ENCODE measurements around the gene CCDC137. TPM values are rescaled to one million over a fixed set of nuclear protein-coding genes. Genes with fewer than 3 reads are reported as not detected.

The CCDC137 gene
- total RNA-seq, 4 donors from 2014 or later, result 10.9 to 35.7 (median 14.4) TPM

DNA sequence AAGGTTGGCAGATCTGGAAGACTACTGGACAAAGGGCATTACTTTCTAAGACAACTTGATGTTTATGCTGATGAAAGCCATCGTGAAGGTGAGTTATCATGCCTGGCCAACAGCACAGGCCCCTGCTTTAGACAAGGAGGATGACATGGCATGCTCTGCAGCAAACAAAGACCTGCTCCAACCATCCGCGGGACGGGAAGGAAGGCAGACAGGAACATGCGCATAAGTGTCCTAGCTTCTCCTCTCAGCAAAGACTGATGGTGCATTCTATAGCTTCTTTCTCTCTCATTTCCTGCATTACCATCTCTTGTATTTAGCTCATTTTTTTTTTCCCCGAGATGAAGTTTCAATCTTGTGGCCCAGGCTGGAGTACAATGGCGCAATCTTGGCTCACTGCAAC is 35.1 kb upstream of the CCDC137 start:
- H3K27ac ChIP-seq, result no peak overlapping the region
- 78 to 90% methylated on average over 7 of the region's 7 CpGs for WGBS, 2 donors
- peaks cover 4 to 34% (median 14%) of the 10 kb centered on the region in 3 donors for H3K36me3 ChIP-seq
- H3K4me3 ChIP-seq, result no peak overlapping the region
- DNase-seq (ENCODE audit: low spot score in 2 of 2), result no peak
- peaks cover 0 to 39% (median 21%) of the 10 kb centered on the region in 4 donors for H3K4me1 ChIP-seq
- H3K27me3 ChIP-seq, result no peaks in the 10 kb centered on the region
- no peaks in the 10 kb centered on the region for H3K9me3 ChIP-seq
- no peak for TF ChIP-seq POLR2A (IDR thresholded peaks at IDR 0.05)
- no peak for TF ChIP-seq EP300 (IDR thresholded peaks at IDR 0.05)
- TF ChIP-seq, protein P1, sequence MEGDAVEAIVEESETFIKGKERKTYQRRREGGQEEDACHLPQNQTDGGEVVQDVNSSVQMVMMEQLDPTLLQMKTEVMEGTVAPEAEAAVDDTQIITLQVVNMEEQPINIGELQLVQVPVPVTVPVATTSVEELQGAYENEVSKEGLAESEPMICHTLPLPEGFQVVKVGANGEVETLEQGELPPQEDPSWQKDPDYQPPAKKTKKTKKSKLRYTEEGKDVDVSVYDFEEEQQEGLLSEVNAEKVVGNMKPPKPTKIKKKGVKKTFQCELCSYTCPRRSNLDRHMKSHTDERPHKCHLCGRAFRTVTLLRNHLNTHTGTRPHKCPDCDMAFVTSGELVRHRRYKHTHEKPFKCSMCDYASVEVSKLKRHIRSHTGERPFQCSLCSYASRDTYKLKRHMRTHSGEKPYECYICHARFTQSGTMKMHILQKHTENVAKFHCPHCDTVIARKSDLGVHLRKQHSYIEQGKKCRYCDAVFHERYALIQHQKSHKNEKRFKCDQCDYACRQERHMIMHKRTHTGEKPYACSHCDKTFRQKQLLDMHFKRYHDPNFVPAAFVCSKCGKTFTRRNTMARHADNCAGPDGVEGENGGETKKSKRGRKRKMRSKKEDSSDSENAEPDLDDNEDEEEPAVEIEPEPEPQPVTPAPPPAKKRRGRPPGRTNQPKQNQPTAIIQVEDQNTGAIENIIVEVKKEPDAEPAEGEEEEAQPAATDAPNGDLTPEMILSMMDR (IDR thresholded peaks at IDR 0.05), result no peak

DNA sequence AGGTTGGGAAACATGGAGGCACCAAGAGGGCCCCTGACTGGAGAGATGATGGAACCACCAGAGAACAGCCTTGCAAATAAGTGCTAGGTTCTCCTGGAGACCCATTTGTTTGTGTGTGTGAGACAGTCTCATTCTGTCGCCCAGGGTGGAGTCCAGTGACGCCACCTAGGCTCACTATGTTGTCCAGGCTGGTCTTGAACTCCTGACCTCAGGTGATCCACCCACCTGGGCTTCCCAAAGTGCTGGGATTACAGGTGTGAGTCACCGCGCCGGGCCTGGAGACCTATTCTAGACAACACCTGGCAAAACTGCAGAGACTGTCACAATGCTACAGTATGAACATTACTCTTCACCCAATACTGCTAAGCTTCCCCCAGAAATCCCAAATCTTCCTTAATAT is 31.1 kb upstream of the CCDC137 start:
- H3K4me1 ChIP-seq, result peaks cover 0 to 46% (median 24%) of the 10 kb centered on the region in 4 donors
- H3K36me3 ChIP-seq, result peaks cover 0 to 5% (median 0%) of the 10 kb centered on the region in 3 donors
- H3K27ac ChIP-seq, result no peak overlapping the region
- 72 to 87% methylated on average over 5 of the region's 5 CpGs for WGBS, 2 donors
- TF ChIP-seq EP300 (IDR thresholded peaks at IDR 0.05), result no peak
- no peak for TF ChIP-seq POLR2A (IDR thresholded peaks at IDR 0.05)
- TF ChIP-seq, protein P1 (IDR thresholded peaks at IDR 0.05), result no peak
- DNase-seq (ENCODE audit: low spot score in 2 of 2), result no peak
- no peaks in the 10 kb centered on the region for H3K9me3 ChIP-seq
- peak overlapping the region in 2 of 4 donors; percentile 78 to 99 for H3K4me3 ChIP-seq
- no peaks in the 10 kb centered on the region for H3K27me3 ChIP-seq

DNA sequence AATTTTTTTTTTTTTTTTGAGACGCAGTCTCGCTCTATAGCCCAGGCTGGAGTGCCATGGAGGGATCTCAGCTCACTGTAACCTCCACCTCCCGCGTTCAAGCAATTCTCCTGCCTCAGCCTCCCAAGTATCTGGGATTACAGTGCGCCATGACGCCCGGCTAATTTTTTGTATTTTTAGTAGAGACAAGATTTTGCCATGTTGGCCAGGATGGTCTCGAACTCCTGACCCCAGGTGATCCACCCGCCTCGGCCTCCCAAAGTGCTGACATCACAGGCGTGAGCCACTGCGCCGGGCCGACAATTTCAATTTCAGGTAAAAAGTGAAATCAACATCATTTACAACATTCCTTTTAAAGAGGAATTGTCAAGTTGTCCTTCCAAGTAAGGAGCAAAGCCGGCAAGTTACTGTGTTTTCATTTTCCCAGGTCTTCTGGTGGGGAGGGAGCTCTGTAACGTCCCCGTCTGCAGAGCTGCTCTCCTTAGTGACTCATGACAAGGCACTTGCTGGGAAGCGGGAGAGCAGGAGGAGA is 30.5 kb upstream of the CCDC137 start:
- Histone ChIP-seq H3K27me3 (no peaks in the 10 kb centered on the region), H3K27ac (peak overlapping the region; percentile 10 to 92 (median 88)), H3K36me3 (peaks cover 0 to 11% (median 0%) of the 10 kb centered on the region in 3 donors), H3K4me1 (peaks cover 0 to 46% (median 24%) of the 10 kb centered on the region in 4 donors), H3K9me3 (no peaks in the 10 kb centered on the region), H3K4me3 (peak overlapping the region; percentile 56 to 99 (median 86))
- no peak for DNase-seq (ENCODE audit: low spot score in 2 of 2)
- WGBS, 2 donors, result 39 to 45% methylated on average over 18 of the region's 18 CpGs
- TF ChIP-seq, protein P1 (IDR thresholded peaks at IDR 0.05), result no peak
- TF ChIP-seq EP300 (IDR thresholded peaks at IDR 0.05), result no peak
- no peak for TF ChIP-seq POLR2A (IDR thresholded peaks at IDR 0.05)

DNA sequence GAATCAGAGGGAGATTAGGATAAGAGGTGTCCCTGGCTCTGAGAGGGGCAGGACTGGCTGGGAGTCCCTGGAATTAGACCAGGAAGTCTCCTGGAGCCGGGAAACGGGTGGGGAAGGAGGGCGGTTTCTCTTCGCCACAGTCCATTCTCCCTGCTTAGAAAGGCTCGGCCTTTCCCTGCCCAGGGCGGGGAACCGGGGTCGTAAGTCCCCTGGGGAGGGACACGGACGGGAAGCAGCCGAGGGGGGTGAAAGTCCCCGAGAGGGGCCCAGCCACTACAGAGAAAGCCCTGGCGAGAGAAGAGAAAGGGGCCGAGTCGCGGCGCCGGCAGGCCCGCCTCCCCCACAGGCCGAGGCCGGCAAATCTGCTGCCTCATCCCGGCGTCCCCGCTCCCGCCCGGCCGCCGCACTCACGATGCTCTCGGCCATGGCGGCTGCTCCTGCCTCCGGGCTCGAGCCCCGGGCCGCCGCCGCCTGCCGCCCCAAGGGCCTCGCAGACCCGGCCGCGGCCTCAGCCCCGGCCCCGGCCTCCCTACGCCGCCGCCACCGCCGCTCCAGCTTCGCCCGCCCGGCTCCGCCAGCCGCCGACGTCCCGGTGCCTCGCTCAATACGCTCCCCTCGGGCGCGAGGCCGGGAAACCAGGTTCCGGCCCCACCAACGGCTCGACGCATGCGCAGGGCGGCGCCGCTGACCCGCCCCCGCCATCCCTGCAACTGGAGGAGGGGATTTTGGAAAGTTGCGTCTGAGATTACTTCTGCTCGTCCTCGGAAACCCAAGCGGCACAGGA is 29.8 kb upstream of the CCDC137 start, which contains the start of the genes NPLOC4 and TSPAN10:
Gene NPLOC4, minus strand, starts transcription at position 608 of the 784 bp plus-strand sequence. Its CDS starts 182 bp downstream, at position 426.
Gene TSPAN10, plus strand, starts transcription at position 692 of the 784 bp plus-strand sequence. CDS start 5,217 bp downstream, outside the sequence.
- Histone ChIP-seq H3K36me3 (peaks cover 0 to 13% (median 0%) of the 10 kb centered on the region in 3 donors), H3K4me3 (peak within 1 kb of the TSS; percentile 56 to 99 (median 86)), H3K27me3 (no peaks in the 10 kb centered on the region), H3K9me3 (no peaks in the 10 kb centered on the region), H3K4me1 (peaks cover 0 to 44% (median 24%) of the 10 kb centered on the region in 4 donors), H3K27ac (peak within 1 kb of the TSS; percentile 10 to 92 (median 88))
- DNase-seq (ENCODE audit: low spot score in 2 of 2), result peak; percentile 65 to 73
- WGBS, 2 donors, result 1% methylated on average over 45 to 69 of the region's 77 CpGs
- TF ChIP-seq, protein P1 (IDR thresholded peaks at IDR 0.05), result peak in 1 of 5 experiments; percentile 46
- TF ChIP-seq EP300 (IDR thresholded peaks at IDR 0.05) (peak; percentile 61 to 88), POLR2A (IDR thresholded peaks at IDR 0.05) (peak; percentile 47 to 75)
